OCI-M2 (cell line): ENCODE measurements around the gene PANX2.
"Not testable (repeated sequence)": the region's sequence is repeated elsewhere in the genome, so short reads cannot be mapped to it uniquely, and the experiment has no call there.

Experiments used
- DNase-seq: peaks from one replicate; lab custom pipeline; 2025; ENCODE audit not compliant: unreplicated experiment; lab: John Stamatoyannopoulos, UW

PANX2 gene

DNA sequence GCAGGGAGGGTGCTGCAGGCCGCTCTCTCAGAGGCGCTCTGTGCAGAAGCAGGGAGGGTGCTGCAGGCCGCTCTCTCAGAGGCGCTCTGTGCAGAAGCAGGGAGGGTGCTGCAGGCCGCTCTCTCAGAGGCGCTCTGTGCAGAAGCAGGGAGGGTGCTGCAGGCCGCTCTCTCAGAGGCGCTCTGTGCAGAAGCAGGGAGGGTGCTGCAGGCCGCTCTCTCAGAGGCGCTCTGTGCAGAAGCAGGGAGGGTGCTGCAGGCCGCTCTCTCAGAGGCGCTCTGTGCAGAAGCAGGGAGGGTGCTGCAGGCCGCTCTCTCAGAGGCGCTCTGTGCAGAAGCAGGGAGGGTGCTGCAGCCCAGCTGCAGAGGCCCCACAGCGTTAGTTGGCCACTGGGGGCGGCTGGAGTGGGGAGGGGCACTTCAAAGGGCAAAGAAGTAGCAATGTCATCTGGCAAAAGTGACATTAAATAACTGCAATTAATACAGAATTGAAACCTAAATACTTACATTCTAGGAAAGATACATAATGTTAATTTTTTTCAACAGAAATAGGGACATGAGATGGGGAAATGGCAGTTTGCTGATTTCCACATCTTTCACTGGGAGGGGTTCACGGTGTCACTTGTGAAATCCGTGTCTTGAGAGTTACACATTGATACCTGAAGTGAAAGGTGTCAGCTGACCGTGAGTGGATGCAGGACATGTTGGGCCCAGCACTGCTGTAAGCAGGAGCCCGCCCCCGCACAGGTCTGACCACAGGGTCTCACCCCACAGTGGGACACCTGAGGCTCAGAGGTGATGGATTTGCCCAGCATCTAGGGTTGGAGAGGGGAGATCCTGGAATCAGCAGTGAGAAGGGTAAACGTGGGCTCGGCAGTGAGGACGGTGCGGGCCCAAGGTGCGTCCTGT, 23.0 kb upstream of the PANX2 start:
- not testable (repeated sequence) for DNase-seq

DNA sequence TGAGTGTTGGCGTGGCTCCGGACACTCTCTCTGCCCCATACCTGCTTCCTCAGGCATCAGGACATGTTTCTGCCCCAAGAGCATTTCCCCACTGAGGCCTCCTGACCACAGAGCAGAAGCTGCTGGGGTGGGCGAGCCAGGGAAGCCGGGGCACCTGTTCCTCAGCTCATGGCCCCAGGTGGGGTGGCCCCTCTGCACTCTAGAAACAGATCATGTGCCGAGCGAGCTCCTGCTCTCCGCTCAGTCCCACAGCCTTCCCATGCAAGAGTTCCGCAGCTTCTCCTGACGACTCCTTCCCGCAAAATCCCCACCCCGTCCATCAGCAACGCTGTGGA, 22.4 kb upstream of the PANX2 start:
- no peak for DNase-seq

GRCh38 chr22:50148991-50149721, 21.4 kb upstream of the PANX2 start:
- DNase-seq: no peak

GRCh38 chr22:50150161-50151129, 20.1 kb upstream of the PANX2 start:
- DNase-seq: no peak

DNA sequence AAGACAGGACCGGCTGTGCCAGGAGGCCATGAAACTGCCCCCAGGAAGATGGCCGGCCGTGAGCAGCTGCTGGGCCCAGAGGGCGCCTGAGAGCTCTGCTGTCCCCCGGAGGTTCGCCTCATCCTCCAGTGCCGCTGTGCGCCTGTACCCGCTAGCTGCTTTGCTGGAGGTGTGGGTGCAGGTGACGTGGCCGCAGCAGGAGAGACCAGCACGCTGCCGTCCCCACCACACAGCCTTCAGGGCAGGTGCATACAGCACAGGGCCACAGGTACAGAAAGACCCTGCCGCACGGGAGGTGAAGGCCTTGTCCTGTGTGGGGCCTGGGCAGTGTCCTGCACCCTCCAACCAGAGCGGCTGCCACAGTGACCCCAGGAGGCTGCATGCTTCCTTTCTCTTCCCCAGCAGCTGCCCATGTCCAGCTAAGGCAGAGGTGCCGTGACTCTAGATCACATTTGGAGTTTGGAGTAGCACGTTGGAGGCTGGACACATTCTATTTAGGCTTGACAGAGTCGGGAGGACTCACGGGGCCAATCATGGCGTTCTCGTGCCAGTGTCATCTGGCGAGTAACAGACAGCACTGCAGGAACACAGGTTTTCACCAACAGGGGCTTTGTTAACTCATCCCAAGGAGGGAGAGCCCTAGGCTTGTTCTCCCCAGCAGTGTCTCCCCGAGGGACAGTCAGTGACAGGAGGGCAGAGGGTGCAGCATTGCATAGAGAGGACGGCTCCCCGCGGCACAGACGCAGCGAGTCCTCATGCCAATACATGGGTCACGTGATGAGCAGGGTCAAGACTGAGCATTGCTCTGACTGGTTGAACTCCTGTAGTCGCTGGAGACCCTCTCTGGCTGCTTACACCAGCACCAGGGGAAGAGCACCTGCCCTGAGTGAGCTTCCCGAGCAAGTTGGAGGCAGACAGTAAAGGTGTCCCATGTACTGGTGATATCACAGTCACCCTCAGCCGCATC, 18.7 kb upstream of the PANX2 start:
- no peak for DNase-seq

DNA sequence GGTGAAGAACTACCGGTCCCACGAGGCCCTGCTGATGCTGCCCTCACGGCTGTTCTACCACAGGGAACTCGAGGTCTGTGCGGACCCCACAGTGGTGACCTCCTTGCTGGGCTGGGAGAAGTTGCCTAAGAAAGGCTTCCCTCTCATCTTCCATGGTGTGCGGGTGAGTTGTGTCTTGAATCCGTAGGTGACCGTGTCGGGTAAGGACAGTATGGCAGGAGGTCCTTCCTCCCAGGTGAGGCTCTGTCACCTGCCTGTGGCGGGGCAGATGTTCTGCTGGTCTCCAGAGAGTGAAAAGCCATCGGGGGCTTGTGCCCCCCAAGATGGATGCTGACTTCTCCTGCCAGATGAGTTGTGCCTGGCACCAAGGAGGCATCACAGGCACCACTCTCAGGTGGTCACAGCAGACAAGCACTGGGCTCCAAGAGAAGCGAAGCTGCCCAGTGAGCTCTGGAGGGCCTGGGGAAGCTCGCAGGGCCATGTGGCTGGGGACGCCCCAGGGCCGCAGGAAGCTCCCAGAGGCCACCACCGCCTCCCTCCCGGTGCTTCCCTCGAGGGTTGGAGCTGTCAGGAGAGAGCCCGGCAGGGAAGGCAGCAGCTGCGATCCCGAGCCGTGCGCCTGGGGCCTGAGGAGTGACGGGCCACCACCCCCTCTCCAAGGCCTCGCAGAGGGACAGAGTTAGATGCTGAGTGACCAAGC, 17.3 kb upstream of the PANX2 start:
- no peak for DNase-seq

- DNase-seq: no peak
Measured at GRCh38 chr22:50153756-50154140, 16.8 kb upstream of the PANX2 start.

DNA sequence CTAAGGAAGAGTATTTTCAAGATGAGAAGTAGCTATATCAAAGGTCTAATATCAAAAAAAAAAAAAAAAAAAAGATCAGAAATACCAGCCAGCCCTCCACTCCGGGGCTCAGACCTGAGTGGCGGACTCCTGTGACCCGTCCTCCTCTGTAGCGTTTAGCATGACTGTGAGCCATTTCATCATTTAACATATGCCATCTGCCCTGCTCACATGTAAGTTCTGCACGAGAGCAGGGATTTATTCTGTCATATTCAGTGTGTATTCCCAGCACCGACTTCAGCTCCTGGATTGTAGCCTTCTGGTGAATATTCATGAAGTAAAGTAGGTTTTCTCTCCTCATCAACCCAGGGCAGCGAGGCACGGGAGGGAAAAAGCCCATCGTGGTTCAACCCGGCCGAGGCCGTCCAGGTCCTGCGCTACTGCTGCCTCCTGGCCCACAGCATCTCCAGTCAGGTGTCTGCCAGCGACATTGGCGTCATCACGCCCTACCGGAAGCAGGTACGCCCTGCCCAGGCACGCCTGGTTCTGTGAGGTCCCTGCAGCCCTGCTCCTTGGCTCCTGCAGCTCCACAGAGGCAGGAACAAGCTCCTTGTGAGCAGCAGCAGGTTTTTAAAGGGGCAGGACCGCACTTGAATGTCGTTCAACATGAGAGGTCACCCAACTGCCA, 12.7 kb upstream of the PANX2 start:
- DNase-seq: no peak

DNA sequence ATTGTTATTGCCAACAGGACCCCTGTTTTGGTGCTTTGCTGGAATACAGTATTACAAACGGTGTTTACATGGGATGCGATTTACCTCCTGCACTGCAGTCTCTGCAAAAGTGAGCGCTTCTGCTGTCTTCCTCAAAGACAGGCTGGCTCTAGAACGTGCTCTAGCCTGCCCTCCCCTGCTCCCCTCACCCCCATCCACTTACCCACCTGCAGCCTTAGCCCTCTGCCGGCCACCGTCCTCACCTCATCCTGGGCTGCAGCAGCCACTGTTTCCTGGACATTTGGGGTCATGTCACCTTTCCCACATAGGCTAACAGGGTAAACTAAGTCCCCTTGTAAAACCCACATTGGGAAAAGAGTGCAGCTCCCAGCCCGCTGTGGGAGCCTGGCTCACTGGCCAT, 9.6 kb upstream of the PANX2 start:
- no peak for DNase-seq

DNA sequence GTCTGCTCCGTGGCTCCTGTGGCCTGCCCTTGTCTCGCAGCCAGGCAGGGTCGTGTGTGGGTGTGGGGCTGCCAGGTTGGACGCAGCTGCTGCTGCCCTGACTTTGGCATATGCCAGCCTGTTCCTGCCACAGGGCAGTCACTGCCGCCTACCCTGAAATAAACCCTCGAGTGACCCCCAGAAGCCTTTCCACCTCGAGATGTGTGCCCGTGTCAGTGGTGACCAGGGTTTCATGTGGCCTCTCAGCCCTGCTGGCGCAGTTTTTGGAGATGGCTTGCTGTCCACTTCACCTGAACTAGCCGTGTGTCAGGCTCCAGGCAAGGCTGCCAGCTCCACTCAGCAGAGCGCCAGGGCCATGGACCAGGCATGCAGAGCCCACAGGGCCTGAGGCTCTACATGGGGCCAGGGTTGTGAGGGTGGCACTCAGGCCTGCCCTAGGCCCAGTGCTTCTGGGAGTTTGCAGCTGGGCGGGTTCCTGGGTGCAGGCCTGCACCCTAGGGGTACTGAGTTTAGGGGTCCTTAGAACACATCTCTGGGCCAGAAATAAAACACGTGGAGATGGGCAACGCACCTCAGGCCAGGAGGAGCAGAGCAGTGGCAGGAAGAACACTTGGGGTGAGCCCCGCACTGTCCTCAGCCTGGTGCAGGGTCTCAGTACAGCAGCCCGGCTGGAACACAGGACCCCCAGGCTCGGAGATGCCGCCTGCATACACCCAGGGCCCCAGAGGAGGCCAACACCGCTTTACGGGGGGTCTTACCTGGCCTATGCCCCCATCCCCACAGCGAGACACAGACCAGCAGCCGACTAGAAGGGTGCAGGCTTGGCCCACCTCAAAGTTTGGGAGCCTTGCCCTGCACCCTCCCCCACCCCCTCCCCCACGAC, 8.8 kb upstream of the PANX2 start:
- no peak for DNase-seq

DNA sequence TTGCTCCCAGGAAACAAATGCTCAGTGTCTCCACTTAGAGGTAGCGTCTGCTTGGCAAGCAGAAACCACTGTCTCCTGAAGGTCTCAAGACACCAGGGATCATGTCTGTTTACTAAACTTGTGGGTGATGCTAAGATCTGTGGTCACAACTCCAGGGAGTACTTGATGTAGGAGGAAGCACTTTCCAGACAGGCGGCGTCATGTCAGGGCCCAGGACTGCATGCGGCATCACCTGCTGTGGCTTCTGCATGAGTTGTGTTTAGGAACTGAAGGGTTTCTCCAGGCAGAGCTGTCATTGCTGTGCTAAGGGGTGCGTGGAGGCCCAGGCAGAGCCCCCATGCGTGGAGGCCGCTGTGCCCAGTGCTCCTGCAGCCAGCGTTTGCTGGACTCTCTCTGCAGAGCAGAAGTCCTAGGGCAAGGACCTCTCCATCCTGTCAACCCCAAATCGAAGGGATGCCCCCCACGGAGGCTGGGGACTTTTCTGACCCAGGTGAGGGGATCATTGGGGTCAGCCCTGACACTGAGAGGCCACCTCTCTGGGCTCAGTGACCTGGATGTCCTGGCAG, 8.1 kb upstream of the PANX2 start:
- no peak for DNase-seq

DNA sequence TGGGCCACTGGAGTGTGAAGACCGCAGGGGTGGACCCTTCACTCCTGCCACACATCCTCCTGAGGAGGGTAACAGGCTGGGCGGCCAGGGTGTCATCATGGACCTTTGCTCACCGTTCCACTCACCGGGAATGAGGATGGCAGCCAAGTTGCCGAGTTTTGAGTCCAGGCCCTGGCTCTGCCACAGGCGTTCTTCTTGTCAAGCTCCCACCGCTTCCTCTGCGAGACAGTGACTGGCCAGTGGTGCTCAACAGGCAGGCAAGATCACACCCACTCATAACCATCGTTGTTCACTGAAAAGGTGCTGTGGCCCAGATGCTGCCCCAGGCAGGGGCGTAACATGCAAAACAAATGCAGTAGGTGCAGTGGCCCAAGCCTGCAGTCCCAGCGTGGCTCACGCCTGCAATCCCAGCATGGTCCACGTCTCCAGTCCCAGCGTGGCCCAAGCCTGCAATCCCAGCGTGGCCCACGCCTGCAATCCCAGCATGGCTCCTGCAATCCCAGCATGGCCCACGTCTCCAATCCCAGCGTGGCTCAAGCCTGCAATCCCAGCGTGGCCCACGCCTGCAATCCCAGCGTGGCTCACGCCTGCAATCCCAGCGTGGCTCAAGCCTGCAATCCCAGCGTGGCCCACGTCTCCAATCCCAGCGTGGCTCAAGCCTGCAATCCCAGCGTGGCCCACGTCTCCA, 5.0 kb upstream of the PANX2 start:
- no peak for DNase-seq

GRCh38 chr22:50167689-50168489, 2.6 kb upstream of the PANX2 start:
- no peak for DNase-seq

DNA sequence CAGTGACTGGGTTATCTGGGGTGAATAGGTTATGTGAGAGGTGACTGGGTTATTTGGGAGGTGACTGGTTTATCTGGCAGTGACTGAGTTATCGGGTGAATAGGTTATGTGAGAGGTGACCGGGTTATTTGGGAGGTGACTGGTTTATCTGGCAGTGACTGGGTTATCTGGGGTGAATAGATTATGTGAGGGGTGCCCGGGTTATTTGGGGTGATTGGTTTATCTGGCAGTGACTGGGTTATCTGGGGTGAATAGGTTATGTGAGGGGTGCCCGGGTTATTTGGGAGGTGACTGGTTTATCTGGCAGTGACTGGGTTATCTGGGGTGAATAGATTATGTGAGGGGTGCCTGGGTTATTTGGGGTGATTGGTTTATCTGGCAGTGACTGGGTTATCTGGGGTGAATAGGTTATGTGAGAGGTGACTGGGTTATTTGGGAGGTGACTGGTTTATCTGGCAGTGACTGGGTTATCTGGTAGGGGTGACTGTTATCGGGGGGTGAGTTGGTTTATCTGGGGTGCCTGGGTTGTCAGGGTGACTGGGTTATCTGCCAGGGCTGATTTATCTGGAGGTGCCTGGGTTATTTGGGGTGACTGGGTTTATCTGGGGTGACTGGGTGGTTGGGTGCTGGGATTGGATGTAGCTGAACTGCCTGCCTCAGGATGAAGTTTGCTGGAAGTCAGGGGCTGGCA, 1.9 kb upstream of the PANX2 start:
- not testable (repeated sequence) for DNase-seq

- DNase-seq: no peak
Measured at GRCh38 chr22:50169181-50169759, 1.3 kb upstream of the PANX2 start.
